ENCODE measurements around the gene NDUFA7.
"Not testable (repeated sequence)": the region's sequence is repeated elsewhere in the genome, so short reads cannot be mapped to it uniquely, and the experiment has no call there.

Gene NDUFA7

DNA sequence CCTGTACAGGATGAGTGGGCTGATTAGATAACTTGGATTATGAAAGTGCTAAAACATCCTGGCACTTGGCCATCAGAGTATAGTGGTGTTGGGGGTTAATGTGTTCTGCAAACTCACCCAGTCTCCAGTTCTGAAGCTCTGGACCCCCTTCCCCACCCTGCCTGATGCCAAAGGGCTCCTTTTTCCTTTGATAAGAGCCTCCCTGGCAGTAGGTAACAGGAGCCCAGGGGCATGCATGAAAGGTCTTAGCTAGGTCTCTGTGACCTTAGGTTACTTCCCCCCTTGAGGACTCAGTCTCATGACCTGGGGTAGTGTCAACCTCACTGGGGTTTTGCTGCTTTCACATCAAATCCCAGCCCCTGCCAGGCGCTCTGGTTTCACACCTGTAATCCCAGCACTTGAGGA, 2.6 kb upstream of the NDUFA7 start:
- peaks cover 23% of the 10 kb centered on the region for H3K36me3 ChIP-seq (ENCODE audit: control insufficient read depth, insufficient read depth, low read length)
- no peak overlapping the region for H3K4me3 ChIP-seq (ENCODE audit: low read depth, low read length)
- peaks cover 8% of the 10 kb centered on the region for H3K4me1 ChIP-seq (ENCODE audit: control insufficient read depth, insufficient read depth, low read length)
- H3K27me3 ChIP-seq (ENCODE audit: control insufficient read depth, insufficient read depth, low read length): no peaks in the 10 kb centered on the region
- no peak overlapping the region for H3K9ac ChIP-seq (ENCODE audit: low read depth, low read length)
- H3K9me3 ChIP-seq (ENCODE audit: control insufficient read depth, insufficient read depth, low read length): no peaks in the 10 kb centered on the region

DNA sequence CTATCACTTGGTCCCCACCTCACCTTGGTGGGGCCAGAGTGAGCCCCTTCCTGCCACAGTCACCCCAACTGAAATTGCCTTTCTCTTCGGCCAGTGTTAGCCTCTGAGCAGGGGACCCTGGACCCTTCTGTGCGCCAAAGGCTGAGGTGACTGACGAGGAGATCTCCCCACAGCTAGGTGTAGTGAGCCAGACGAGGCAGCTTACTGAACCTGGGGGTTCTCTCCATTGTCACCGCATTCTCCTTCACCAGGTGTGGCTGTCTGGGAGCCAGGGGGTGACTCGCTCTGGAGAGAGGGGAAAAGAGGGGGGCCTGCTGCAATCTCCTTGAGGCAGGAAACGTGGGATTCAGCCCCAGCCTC, 1.4 kb upstream of the NDUFA7 start:
- Histone ChIP-seq H3K27me3 (ENCODE audit: control insufficient read depth, insufficient read depth, low read length) (no peaks in the 10 kb centered on the region), H3K4me1 (ENCODE audit: control insufficient read depth, insufficient read depth, low read length) (peaks cover 8% of the 10 kb centered on the region), H3K36me3 (ENCODE audit: control insufficient read depth, insufficient read depth, low read length) (peaks cover 23% of the 10 kb centered on the region), H3K9me3 (ENCODE audit: control insufficient read depth, insufficient read depth, low read length) (no peaks in the 10 kb centered on the region), H3K4me3 (ENCODE audit: low read depth, low read length) (peak overlapping the region; percentile 99), H3K9ac (ENCODE audit: low read depth, low read length) (peak overlapping the region; percentile 99)

GRCh38 chr19:8321986-8322637, 937 bp upstream of the NDUFA7 start:
- no peaks in the 10 kb centered on the region for H3K27me3 ChIP-seq (ENCODE audit: control insufficient read depth, insufficient read depth, low read length)
- H3K4me3 ChIP-seq (ENCODE audit: low read depth, low read length): peak overlapping the region; percentile 99
- no peaks in the 10 kb centered on the region for H3K9me3 ChIP-seq (ENCODE audit: control insufficient read depth, insufficient read depth, low read length)
- H3K36me3 ChIP-seq (ENCODE audit: control insufficient read depth, insufficient read depth, low read length): peaks cover 23% of the 10 kb centered on the region
- H3K9ac ChIP-seq (ENCODE audit: low read depth, low read length): peak overlapping the region; percentile 99
- H3K4me1 ChIP-seq (ENCODE audit: control insufficient read depth, insufficient read depth, low read length): peaks cover 8% of the 10 kb centered on the region

DNA sequence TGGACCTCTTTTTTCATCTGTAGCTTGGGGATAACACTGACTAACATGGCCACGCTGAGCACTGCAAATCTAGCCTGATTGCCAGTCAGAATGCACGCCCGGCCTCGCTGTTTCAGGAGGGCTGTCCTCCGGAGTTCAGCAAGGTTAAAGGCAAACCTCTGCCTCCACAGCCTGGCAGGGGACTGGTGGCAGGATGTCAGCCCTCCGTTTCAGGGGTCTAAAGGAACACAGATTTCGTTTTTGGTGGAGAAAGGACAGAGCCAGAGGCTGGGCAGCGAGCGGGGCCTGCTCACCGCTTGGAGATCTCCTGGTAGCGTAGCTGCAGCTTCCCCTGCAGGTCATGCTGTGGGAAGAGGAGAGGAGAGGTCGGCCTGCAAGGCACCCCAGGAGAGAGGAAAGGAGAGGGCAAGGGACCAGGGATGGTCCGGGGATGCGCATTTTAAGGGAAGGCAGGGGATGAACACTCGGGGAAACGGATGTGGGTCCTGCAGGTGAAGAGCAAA, 560 bp downstream of the NDUFA7 start:
- H3K4me1 ChIP-seq (ENCODE audit: control insufficient read depth, insufficient read depth, low read length): peaks cover 8% of the 10 kb centered on the region
- no peaks in the 10 kb centered on the region for H3K27me3 ChIP-seq (ENCODE audit: control insufficient read depth, insufficient read depth, low read length)
- H3K9me3 ChIP-seq (ENCODE audit: control insufficient read depth, insufficient read depth, low read length): no peaks in the 10 kb centered on the region
- H3K9ac ChIP-seq (ENCODE audit: low read depth, low read length): peak overlapping the region; percentile 99
- H3K4me3 ChIP-seq (ENCODE audit: low read depth, low read length): peak overlapping the region; percentile 99
- H3K36me3 ChIP-seq (ENCODE audit: control insufficient read depth, insufficient read depth, low read length): peaks cover 28% of the 10 kb centered on the region

DNA sequence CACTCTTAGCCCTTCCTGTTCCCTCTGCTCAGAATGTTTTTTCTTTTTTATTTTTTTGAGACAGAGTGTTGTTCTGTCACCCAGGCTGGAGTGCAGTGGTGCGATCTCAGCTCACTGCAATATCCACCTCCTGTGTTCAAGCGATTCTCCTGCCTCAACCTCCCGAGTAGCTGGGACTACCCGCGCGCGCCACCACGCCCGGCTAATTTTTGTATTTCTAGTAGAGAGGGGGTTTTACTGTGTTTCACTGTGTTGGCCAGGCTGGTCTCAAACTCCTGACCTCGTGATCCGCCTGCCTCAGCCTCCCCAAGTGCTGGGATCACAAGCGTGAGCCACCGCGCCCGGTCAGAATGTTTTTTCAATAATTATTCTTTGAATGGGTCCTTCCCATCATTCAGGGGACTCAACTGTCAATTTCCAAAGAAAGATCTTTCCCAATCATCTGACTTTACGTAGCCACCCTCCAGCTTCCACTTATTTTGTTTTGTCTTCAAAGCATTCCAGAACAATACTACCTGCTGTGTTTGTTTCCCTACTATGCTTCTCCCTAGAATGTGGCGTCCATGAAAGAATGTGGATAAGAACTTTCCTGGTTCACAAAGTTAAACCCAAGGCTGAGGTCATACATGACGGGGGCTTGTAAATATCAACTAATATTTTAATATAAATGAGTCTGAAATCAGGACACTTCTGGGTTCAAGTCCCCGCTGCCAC, 1.2 kb downstream of the NDUFA7 start:
- H3K9me3 ChIP-seq (ENCODE audit: control insufficient read depth, insufficient read depth, low read length): no peaks in the 10 kb centered on the region
- H3K36me3 ChIP-seq (ENCODE audit: control insufficient read depth, insufficient read depth, low read length): peaks cover 34% of the 10 kb centered on the region
- peak overlapping the region; percentile 99 for H3K4me3 ChIP-seq (ENCODE audit: low read depth, low read length)
- peaks cover 8% of the 10 kb centered on the region for H3K4me1 ChIP-seq (ENCODE audit: control insufficient read depth, insufficient read depth, low read length)
- H3K9ac ChIP-seq (ENCODE audit: low read depth, low read length): peak overlapping the region; percentile 99
- no peaks in the 10 kb centered on the region for H3K27me3 ChIP-seq (ENCODE audit: control insufficient read depth, insufficient read depth, low read length)

DNA sequence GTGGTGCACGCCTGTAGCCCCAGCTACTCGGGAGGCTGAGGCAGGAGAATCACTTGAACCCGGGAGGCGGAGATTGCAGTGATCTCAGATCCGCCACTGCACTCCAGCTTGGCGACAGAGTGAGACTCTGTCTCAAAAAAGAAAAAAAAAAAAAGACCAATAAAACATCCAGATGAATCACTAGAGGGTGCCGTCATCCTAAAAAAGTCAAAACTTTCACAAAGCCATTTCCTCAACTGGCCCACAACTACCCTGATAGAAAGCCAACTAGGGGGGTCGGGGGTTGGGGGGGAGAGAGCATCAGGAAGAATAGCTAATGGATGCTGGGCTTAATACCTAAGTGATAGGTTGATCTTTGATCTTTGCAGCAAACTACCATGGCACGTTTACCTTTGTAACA, 2.3 kb downstream of the NDUFA7 start:
- H3K27me3 ChIP-seq (ENCODE audit: control insufficient read depth, insufficient read depth, low read length); H3K4me1 ChIP-seq (ENCODE audit: control insufficient read depth, insufficient read depth, low read length); H3K4me3 ChIP-seq (ENCODE audit: low read depth, low read length); H3K9me3 ChIP-seq (ENCODE audit: control insufficient read depth, insufficient read depth, low read length); H3K9ac ChIP-seq (ENCODE audit: low read depth, low read length): not testable (repeated sequence)
- peaks cover 39% of the 10 kb centered on the region for H3K36me3 ChIP-seq (ENCODE audit: control insufficient read depth, insufficient read depth, low read length)

DNA sequence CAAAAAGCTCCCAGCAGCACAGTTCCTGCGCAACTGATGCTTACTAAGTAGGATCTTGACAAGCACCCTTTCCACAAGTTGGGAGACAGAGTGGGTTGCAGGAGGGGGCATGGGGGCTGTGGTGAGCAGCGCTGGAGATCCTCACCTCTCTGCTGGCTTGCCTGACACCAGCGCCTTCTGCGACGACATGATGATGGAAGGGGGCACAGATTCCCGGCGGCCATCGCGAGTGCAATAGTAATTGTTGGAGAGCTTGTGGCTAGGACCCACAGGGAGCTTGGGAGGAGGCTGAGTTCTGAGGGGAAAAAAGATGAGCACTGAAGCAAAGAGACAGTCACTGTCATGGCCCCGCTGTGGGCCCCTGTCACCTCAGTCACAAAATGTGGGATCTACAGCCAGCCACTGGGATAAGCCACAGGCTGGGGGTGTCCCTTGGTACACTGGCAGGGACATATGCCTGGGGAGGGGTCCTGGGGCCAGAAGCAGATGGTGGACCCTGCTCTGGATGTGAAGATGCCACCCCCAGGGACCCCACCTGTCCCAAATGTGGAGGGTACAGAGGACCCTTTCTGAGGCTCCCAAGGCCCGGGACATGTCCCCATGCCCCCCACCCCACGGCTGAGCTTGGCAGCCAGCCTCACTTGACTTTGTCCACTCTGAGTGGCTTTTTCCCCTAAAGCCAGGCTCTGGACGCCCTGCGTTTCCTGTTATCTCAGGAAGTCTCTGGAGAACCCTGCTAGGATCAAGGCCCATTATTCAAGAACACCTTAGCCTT, 4.6 kb downstream of the NDUFA7 start:
- Histone ChIP-seq H3K9me3 (ENCODE audit: control insufficient read depth, insufficient read depth, low read length) (no peaks in the 10 kb centered on the region), H3K9ac (ENCODE audit: low read depth, low read length) (no peak overlapping the region), H3K4me3 (ENCODE audit: low read depth, low read length) (no peak overlapping the region), H3K4me1 (ENCODE audit: control insufficient read depth, insufficient read depth, low read length) (no peaks in the 10 kb centered on the region), H3K27me3 (ENCODE audit: control insufficient read depth, insufficient read depth, low read length) (no peaks in the 10 kb centered on the region), H3K36me3 (ENCODE audit: control insufficient read depth, insufficient read depth, low read length) (peaks cover 32% of the 10 kb centered on the region)

DNA sequence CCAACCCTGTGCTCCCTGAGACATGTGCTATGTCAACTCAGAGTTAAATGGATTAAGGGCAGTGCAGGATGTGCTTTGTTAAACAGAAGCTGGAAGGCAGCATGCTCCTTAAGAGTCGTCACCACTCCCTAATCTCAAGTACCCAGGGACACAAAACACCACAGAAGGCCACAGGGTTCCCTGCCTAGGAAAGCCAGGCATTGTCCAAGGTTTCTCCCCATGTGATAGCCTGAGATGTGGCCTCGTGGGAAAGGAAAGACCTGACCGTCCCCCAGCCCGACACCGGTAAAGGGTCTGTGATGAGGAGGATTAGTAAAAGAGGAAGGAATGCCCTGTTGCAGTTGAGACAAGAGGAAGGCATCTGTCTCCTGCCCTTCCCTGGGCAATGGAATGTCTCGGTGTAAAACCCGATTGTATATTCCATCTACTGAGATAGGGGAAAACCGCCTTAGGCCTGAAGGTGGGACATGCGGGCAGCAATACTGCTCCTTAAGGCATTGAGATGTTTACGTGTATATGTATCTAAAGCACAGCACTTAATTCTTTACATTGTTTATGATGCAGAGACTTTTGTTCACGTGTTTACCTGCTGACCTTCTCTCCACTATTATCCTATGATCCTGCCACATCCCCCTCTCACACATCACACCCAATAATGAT, 6.1 kb downstream of the NDUFA7 start:
- not testable (repeated sequence) for H3K27me3 ChIP-seq (ENCODE audit: control insufficient read depth, insufficient read depth, low read length); H3K9ac ChIP-seq (ENCODE audit: low read depth, low read length); H3K4me1 ChIP-seq (ENCODE audit: control insufficient read depth, insufficient read depth, low read length); H3K4me3 ChIP-seq (ENCODE audit: low read depth, low read length); H3K9me3 ChIP-seq (ENCODE audit: control insufficient read depth, insufficient read depth, low read length)
- H3K36me3 ChIP-seq (ENCODE audit: control insufficient read depth, insufficient read depth, low read length): peaks cover 41% of the 10 kb centered on the region

GRCh38 chr19:8311461-8312260, 9.5 kb downstream of the NDUFA7 start:
- H3K4me1 ChIP-seq (ENCODE audit: control insufficient read depth, insufficient read depth, low read length): no peaks in the 10 kb centered on the region
- H3K4me3 ChIP-seq (ENCODE audit: low read depth, low read length): no peak overlapping the region
- no peaks in the 10 kb centered on the region for H3K27me3 ChIP-seq (ENCODE audit: control insufficient read depth, insufficient read depth, low read length)
- no peak overlapping the region for H3K9ac ChIP-seq (ENCODE audit: low read depth, low read length)
- H3K9me3 ChIP-seq (ENCODE audit: control insufficient read depth, insufficient read depth, low read length): no peaks in the 10 kb centered on the region
- H3K36me3 ChIP-seq (ENCODE audit: control insufficient read depth, insufficient read depth, low read length): peaks cover 49% of the 10 kb centered on the region

DNA sequence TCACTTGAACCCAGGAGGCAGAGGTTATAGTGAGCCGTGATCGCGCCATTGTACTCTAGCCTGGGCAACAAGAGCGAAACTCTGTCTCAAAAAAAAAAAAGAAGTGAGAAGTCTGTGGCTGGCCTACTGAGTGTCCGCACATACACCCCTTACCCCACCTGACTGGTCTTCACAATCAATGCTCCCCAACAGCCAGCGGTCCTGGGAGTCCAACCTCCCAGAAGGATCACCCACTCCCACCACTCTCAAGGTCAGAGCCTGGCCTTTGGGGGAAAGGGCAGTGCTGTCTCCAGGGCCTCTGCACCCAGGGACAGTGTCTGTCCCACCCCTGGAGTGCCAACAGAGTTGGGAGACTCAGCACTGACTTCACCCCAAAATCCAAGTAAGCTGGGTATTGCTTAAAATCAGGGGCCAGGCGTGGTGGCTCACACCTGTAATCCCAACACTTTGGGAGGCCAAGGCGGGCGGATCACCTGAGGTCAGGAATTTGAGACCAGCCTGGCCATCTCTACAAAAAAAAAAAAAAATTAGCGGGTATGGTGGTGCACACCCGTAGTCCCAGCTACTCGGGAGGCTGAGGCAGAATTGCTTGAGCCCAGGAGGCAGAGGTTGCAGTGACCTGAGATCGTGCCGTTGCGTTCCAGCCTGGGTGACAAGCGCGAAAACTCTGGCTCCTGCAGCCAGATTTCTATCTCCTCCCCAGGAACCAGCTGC, 10.7 kb downstream of the NDUFA7 start:
- Histone ChIP-seq H3K4me1 (ENCODE audit: control insufficient read depth, insufficient read depth, low read length) (no peaks in the 10 kb centered on the region), H3K9ac (ENCODE audit: low read depth, low read length) (no peak overlapping the region), H3K27me3 (ENCODE audit: control insufficient read depth, insufficient read depth, low read length) (no peaks in the 10 kb centered on the region), H3K4me3 (ENCODE audit: low read depth, low read length) (no peak overlapping the region), H3K36me3 (ENCODE audit: control insufficient read depth, insufficient read depth, low read length) (peaks cover 43% of the 10 kb centered on the region), H3K9me3 (ENCODE audit: control insufficient read depth, insufficient read depth, low read length) (no peaks in the 10 kb centered on the region)

Data from iPS-15b (cell line).